ENCODE measurements around the gene GRM7. TPM values are rescaled to one million over a fixed set of nuclear protein-coding genes. Genes with fewer than 3 reads are reported as not detected.

The GRM7 gene
- polyA plus RNA-seq, 4 donors = 2.0 to 3.4 (median 2.3) TPM

DNA sequence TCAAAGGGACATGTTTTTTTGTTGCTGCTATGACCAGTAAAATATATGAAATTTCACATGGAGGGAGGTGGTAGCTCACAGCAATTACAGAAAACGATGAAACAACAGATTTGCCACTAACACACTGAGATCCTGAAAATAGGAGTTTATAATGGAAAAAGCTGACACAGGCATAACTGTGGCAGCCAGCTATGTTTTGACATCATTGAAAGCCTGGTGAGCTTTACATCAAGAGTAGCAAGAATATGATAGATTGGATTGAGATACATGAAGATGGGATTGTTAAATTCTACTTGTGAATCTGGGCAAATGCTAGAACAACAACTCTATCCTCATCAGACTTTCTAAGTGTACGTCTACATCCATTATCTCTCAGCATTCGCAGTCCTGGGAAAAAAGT, 760.7 kb downstream of the GRM7 start:
- DNase-seq (ENCODE audit: low read depth in 4 of 4, low spot score in 2 of 4) = no peak

DNA sequence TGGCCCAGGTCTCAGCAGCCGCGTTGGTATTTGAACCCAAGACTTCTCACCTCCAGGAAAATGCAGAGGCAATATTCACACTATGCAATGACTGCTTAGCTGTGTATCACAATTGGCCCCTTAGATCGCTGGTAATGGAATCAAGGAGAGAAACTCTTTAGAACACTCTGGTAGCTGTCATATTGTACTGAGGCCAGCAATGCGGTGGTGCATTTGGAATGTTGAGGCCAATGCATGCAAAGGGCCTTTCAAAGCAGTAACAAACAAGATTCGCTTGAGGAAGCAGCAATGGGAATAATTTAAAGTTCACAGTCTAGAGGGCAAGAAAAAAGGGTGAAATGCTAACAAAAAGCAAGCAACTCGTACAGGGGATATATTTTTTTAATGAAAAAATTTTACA, 764.1 kb downstream of the GRM7 start:
- DNase-seq (ENCODE audit: low read depth in 4 of 4, low spot score in 2 of 4) = no peak

DNA sequence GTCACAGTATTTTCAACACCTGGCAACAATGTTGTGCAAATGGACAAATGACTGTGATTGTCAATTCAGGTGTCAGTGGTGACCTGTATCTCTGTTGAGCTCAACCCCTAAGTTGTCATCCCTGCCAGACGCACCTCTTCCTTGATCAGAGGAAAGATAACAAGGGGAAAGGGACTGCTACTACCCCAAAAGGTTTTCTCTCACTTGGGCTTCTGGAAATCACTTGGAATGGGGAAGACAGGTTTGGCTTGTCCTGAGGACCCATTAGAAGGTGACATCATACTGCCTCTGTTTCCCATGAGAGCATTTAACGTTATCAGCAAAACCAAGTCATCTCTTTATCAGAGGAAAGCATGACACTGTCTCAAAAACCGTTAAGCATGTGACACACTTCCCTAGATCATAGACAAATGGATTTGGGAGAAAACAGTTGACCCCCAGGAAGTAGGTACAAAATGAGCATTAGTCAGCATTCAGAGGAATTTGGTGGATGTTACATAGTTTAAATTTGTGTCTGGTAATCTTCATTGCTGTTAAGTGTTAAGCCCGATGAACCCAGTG, 769.5 kb downstream of the GRM7 start:
- DNase-seq (ENCODE audit: low read depth in 4 of 4, low spot score in 2 of 4) = no peak

DNA sequence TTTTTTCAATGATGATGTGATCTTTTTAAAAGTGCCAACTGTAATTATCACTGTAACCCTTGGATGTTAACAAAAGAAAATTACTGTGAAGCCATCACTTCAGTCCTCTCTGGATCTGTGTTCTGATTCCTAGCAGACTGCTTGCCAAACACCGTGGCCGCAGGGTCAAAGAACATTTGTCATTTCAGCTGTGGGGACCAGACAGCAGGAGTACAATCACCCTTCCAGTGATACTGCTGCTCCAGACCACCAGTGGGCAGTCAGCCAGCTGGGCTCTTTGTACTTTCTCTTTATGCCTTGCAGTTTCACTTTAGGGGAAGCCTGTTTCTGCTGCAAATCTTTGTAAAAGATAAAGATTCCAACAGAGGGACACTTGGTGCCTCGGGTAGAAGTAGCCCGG, 770.0 kb downstream of the GRM7 start:
- DNase-seq (ENCODE audit: low read depth in 4 of 4, low spot score in 2 of 4) = peak in 2 of 4 donors; percentile 7 to 31

DNA sequence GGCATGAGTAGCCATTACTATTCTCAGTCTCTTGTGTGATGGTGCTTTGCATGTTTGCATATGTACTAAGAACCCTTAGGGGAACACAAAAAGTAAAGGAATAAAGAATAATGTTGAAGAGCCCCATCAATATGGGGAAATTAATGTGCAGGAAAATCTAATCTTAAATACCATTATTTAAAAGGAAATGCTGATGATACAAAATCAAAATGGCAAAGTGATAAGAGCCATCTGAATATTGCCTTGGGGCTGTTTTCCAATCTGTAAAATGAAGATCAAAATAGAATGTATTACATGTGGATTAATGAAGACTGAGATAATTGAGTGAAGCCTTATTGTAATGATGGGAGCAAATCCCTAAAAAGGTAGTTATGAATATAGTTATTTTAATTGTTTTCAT, 771.4 kb downstream of the GRM7 start:
- DNase-seq (ENCODE audit: low read depth in 4 of 4, low spot score in 2 of 4) = no peak

DNA sequence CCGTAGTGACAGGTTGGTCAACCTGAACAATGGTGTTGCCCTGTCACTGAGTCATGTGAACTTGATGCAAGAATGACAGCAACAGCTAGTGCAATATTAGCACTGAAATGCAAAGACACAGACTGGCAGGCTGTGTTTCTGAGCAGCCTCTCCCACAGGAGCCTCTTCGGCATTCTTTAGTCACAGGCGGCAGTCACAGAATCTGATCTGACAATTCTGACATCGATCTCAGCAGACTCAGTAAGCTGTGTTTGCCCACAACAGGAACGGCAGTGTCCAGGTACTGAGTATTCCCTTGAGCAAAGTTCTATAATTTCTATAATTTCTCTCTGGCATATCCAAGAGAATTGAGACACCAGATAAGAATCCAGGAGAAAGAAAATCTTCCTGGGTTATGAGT, 776.8 kb downstream of the GRM7 start:
- no peak for DNase-seq (ENCODE audit: low read depth in 4 of 4, low spot score in 2 of 4)

DNA sequence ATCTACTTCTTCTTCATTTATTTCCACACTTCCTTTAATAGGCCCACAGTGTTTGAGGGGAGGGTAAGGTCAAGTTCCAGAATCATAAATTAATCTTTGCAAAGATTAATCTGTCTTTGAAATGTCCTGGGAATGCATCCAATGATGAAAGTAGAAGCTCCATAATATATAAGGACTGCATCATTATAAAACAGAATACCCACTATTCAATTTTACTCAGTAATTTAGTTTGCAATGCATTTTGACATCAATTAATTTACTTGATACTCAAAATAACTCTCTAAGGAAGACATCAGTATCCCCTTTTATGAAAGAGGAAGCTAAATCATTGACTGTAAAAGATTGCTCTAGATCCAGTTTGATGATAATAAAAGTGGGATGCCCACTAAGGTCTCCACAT, 777.2 kb downstream of the GRM7 start:
- no peak for DNase-seq (ENCODE audit: low read depth in 4 of 4, low spot score in 2 of 4)

DNA sequence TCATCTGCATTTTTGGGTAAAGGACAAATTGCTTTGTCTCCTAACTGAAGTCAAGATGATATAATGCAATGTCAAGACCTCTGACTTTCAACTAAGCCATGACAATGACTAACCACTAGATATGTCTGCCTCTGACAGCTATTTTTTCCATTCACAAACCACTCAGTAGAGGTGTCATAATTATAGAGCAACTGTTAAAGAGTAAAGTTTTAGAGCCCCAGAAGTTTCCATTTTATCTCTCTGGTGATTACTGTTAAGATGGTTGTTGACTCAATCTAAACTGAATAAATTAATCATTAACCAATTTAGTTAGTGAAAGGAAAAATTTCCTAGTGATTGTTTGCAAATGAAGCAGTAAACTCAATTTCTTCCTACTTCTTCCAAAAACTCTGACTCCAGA, 779.9 kb downstream of the GRM7 start:
- no peak for DNase-seq (ENCODE audit: low read depth in 4 of 4, low spot score in 2 of 4)

DNA sequence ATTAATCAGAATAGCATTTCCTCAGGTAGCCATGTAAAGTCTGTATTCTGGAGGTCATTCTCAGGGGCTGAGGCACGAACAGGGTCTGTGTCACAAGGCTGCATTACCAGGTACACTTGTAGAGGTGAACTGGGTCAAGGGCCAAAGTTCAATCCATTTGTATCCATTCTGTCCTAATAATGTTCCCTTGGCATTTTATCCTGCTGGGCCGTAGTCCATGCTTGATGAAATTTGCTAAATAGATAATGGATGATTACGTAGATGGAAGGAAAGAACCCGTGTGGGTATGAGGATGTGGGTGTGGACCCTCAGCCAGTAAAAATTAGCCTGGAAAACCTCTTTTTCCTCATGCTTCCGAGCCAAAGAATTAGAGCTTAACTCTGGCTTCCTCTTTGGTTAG, 785.9 kb downstream of the GRM7 start:
- DNase-seq (ENCODE audit: low read depth in 4 of 4, low spot score in 2 of 4) = no peak

DNA sequence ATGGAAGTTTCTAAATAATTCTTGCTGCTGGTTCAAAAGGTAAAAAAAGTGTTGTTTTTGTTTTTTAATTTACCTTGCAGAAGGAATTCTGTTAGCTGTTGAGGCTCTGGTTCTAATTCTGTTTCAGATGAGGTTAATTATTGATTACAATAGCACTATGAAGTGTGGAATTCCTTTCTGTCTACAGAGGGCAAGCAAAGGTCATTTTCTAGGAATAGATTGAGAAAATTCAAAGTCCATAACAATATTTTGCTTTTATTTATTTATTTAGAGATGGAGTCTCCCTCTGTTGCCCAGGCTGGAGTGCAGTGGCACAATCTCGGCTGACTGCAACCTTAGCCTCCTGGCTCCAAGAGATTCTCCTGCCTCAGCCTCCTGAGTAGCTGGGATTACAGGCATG, 789.6 kb downstream of the GRM7 start:
- DNase-seq (ENCODE audit: low read depth in 4 of 4, low spot score in 2 of 4) = no peak

DNA sequence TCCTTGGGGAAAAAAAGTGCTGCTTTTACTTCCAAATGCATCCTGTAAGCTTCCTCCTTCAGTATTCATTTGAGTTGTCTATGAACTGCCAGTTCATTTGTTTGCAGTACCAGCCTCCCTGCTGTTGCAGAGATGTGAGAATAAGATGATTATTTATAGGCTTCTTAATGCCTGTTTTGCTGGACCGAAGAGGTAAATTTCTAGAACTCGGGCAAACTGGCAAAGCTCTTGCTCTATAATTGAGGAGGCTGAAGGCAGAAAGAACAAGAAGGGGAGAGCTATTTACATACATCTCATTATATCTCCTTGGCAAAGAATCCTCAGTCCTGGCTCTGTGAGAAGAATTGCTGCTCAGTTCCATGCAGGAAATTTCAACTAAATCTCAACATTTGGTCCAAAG, 790.4 kb downstream of the GRM7 start:
- DNase-seq (ENCODE audit: low read depth in 4 of 4, low spot score in 2 of 4) = no peak

DNA sequence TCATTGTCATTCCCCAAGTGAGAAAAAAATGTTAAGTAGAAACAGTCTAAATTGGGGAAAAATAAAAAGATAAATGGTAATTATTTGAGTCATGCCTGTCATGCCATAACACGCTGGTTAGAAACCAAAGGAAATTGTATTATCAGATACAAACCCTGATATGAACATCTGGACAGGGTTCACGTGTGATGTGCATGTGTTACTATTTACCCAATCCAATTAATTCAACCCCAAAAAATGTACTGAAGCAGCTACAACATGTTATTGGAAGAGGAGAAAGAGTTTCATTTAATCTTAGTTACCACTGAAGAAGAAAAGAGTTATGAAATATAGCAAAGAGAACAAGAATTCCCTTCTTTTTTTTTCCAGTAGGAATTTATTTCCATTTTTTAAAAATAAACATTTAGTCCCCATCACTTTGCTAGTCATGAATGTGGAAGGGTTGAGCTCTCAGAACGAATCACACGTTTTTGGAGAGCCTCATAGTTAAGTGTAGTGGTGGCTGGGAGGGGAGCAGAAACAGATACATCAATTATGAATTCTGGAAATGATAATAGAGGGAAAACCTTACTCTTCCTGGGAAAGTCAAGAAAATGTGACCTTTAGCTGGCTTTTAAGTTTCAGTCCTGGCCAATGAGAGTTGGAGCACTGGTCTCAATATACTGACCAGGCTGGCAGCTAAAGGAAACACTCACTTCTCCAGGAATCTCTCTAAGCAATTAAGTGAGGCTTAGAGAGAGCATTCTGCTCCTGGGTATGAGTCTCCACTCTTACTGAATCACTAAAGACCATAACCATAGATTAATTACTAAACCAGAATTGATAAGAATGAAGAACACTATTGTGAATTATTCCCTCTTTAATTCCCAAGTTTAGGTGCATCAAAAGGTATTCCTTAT, 796.5 kb downstream of the GRM7 start:
- DNase-seq (ENCODE audit: low read depth in 4 of 4, low spot score in 2 of 4) = no peak

DNA sequence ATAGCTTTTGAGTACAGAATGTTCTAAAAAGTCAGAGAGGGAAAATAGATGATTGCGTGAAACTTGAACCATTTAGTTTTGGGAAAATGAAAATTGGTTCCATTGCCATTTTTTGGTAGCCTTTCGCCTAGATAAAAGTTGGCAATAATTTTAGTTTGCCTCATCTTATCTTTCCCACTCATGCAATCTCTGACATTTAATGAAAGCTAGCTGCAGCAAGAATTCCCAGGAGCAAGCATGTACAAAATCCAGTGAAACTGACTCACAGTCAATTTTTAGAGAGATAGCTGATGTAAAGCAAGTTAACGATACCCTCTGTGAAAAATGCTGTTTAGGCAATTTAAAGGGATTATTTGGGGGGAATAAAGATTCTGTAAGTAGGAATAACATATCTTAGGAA, 797.4 kb downstream of the GRM7 start:
- DNase-seq (ENCODE audit: low read depth in 4 of 4, low spot score in 2 of 4) = no peak

DNA sequence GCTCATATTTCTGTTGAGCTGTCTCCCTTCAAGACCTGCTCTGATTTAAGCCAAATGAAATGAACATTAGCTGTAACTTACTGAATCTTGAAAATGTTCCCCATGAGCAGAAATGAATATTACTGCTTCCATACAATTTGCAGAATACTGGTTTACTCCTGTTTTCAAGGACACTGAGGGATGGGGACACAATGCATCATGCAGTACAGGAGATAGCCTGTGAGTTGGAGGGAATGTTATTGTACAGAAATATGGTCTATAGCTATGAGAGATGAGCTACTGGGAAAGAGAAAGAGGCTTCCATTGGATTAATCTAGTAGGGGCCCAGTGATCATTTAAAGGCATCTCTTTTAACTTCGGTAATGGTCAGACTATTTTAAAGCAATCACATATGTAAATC, 798.2 kb downstream of the GRM7 start:
- no peak for DNase-seq (ENCODE audit: low read depth in 4 of 4, low spot score in 2 of 4)

DNA sequence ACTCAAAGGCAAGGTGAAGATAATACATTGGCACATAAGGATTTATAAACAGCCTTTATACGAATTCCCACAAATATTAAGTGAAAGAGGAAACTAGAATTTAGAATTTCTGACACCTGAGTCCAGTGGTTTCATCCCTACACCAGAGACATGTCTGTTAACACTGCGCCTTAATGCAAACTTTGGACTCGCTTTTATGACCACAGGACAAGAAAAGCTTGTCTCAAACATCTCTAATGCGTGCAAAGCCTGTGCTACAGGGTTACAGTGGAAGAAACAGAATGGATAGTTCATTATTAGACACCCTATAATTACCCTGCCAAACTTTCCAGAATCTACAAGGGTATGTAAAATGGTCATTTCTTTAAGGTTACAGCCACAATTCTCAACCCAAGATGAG, 802.9 kb downstream of the GRM7 start:
- DNase-seq (ENCODE audit: low read depth in 4 of 4, low spot score in 2 of 4) = no peak

DNA sequence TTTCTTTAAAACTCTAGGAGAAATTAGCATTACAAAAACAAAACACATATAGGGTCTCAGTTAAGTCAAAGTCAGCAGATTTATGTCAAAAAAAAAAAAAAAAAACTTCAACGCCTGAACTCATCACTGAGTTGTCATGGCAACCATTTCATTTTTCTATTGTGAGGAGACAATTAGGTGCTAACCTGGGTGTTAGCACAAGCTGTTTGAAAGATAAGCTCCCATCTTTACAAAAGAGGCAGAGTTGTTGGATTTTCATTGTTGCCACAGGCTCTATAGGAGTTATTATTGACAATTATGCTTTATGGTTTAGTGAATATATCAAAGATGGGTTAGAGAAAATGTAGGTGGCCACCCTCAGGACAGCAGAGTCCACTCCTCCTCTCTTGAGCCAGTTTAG, 806.9 kb downstream of the GRM7 start:
- DNase-seq (ENCODE audit: low read depth in 4 of 4, low spot score in 2 of 4) = no peak

DNA sequence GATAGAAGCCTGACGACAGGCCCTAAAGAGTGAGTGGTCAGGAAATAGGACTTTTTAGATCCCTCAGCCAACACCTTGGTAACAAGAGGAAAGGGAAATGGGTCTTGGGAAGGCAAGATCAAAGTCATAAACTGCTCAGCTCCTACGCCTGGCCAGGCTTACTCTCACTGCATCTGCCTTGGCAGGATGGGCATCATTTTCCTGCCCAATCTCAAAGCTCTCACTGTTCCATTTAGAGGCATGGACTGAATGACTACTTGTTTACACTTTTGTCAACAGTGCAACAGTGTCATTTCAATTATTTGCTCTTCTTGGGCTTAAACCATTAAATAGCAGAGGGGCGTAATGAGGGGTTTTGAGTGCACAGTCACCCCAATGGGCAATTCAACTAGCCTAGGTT, 808.7 kb downstream of the GRM7 start:
- no peak for DNase-seq (ENCODE audit: low read depth in 4 of 4, low spot score in 2 of 4)

DNA sequence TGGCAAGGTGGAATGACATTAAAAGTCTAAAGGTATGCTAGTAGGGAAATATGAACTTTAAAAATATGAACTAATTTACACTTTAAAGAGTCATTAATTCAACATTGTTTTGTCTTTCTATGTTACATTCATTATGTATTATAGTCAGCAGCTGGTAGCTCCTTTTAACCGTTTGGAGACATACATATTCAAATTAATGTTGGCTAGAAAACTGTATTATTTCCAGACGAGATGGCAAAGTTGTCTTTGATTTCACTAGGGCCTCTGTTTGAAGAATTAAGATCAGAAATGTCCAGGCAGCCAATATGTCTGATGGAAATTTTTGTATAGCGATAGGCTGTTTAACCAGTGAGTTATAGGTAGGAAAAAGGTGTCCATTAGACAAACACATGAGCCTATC, 817.6 kb downstream of the GRM7 start:
- no peak for DNase-seq (ENCODE audit: low read depth in 4 of 4, low spot score in 2 of 4)

DNA sequence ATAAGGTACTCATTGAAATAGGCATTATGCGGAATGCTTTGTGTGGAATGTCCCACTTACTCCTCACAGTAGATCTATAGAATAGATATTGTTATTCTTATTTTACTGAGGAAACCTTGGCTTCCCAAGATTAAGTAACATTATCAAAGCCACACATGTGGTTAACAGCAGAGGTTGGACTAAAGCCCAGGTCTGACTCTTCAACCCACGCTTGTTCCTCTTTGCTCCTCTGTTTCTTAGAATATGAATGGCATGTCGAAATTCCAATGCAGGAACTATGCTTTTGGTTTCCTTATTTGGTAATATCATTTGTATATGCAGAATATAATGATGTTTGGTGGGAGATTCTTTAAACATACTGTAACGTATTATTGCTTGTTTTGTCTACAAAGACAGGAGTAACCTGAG, 821.9 kb downstream of the GRM7 start:
- DNase-seq (ENCODE audit: low read depth in 4 of 4, low spot score in 2 of 4) = no peak

DNA sequence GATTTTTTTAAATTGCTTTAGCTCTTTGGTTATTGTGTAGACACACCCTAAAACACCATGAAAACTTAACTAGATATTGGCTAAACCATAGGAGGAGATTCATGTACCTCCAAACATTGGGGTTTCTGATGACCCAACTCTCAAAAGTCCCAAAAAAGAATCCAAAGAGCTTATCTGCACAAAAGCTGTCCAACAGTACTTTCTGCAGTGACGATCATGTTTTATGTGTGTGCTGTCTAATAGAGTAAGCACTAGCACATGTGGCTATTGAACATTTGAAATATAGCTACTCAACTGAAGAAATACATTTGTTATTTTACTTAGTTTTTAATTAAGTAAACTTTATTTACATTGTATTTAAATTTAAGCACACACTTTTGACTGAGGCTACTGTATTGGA, 822.5 kb downstream of the GRM7 start:
- no peak for DNase-seq (ENCODE audit: low read depth in 4 of 4, low spot score in 2 of 4)

DNA sequence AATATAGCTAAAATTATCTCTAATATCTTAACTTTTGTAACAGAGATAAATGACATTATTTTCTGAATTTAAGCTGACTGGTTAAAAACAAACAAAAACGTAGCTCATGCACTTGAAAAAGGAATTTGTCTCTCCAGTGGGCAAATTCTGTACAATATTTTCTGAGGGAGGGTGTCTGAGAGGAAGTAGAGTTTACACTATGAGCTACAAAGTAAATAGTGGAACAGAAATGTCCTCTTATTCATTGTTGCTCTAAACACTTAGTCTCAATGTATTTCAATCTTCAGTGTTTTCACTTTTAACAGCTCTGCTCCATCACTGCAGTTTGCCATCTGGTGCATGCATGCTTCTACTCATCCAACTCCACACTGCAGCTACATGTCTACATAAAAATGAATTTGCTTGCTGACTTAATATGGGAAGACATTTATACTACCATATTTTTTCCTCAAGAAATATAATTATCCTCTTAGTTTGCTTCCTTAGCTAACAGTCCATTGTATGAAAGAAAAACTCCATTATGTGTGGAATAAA, 823.3 kb downstream of the GRM7 start:
- no peak for DNase-seq (ENCODE audit: low read depth in 4 of 4, low spot score in 2 of 4)

DNA sequence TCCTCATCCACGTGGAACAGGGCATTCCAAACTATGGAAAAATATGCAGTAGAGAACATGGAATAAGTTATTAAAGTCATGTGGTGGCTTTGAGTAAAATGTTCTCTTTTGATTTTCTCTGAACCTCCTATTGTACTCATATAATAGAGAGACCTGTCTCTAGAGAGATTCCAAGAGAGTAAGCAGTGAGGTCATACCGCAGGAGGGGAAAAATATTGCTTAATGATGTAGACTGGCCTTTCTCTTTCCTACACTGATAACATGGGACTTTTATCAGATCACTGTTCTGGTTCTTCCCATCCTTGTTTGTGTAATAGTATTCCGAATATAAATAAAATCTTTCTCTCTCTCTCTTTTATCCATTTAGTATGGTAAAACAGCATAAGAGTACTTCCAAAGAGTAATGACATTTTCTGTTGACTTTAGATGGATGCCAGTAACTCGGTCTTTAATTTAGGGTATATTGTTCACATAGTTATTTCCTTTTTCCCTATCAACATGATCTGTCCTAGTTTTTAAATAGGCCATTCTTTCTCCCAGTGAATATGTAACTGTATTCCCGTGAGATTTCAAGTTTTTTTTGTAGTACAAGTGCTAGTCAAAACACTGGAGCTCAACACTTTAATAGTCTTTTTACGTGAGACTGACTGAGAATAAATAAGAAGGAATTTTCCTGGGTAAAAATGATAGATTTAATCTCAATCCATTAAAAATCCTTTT, 826.7 kb downstream of the GRM7 start:
- DNase-seq (ENCODE audit: low read depth in 4 of 4, low spot score in 2 of 4) = no peak
